ENCODE data around the gene DOLPP1.

The DOLPP1 gene

DNA sequence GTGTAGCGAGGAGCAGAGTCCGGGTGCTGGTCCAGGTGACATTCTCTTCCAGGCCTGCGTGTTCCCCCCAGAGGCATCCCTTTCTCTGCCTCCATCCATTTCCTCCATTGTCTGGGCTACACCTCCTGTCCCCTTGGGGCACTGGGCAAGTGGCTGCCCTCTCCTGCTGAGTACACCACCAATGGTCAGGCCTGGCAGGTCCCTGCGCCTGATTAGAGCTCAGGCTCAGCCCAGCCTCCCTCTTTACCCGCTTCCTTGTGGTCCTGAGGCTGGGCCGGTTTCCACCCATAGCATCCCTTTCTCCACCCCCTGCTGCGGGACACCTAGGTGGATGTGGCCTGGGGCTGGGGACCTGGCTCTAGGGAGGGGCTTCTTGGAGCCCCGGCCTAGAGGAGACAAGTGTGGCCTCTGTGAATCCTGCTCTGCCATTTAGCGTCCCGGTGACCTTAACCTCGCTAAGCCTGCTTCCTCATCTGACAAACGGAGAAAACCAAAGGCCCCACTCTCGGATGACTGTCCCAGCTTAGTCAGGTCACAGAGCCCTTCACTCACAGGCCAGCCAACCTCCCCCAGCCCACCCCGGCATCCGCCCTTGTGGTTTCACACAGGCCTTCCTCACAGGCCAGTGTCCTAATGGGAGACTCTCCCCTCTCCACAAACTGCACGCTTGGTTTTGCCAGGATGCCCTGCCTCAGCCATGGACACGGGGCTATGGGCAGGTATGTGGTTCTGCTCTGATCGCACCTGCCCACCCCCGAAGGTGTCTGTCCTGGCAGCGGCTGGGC is 12.9 kb downstream of the DOLPP1 start:
- TF ChIP-seq, protein P1, sequence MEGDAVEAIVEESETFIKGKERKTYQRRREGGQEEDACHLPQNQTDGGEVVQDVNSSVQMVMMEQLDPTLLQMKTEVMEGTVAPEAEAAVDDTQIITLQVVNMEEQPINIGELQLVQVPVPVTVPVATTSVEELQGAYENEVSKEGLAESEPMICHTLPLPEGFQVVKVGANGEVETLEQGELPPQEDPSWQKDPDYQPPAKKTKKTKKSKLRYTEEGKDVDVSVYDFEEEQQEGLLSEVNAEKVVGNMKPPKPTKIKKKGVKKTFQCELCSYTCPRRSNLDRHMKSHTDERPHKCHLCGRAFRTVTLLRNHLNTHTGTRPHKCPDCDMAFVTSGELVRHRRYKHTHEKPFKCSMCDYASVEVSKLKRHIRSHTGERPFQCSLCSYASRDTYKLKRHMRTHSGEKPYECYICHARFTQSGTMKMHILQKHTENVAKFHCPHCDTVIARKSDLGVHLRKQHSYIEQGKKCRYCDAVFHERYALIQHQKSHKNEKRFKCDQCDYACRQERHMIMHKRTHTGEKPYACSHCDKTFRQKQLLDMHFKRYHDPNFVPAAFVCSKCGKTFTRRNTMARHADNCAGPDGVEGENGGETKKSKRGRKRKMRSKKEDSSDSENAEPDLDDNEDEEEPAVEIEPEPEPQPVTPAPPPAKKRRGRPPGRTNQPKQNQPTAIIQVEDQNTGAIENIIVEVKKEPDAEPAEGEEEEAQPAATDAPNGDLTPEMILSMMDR (IDR thresholded peaks at IDR 0.05; ENCODE audit: low read length, missing control alignments), result no peak
- H3K4me3 ChIP-seq (replicated peaks; ENCODE audit: low read depth, low read length), result no peak overlapping the region
- DNase-seq (ENCODE audit: low read depth), result no peak

DNA sequence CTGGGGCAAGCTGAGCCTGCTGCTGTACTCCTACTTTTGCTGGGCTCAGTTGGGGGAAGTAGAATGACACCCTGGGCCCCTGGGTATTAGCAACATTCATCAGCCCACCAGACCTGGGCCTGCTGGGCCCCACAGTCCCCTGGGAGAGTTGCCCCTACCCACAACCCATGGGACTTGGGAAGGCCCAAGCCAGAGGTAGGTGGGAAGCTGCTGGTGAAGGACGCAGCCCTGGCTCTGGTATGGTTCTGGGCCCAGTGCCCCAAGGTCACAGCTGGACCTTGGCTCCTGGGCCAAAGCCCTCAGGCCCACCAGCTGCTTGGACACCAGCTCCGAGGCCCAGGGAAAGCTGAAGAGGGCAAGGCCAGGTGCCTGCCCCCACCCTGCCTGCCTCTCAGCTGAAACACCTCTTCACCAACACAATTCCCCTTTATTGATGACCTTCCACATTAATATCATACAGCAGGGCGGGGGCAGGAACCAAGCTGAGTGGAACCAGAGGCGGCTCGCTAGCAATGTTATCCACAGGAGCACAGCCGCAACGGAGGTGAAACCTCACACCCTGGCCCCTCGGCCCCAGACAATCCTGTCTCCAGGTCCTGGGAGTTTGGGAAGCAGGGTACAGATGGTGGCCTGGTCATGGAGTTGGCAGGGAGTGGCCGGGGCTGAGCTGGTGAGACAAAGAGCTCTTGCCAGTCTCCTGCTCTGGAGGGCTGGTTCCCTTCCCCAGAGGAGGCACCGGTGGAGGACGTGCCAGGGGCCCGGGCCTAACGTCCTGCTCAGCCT is 13.7 kb downstream of the DOLPP1 start:
- no peak for DNase-seq (ENCODE audit: low read depth)
- TF ChIP-seq, protein P1 (IDR thresholded peaks at IDR 0.05; ENCODE audit: low read length, missing control alignments), result no peak
- H3K4me3 ChIP-seq (replicated peaks; ENCODE audit: low read depth, low read length), result no peak overlapping the region

DNA sequence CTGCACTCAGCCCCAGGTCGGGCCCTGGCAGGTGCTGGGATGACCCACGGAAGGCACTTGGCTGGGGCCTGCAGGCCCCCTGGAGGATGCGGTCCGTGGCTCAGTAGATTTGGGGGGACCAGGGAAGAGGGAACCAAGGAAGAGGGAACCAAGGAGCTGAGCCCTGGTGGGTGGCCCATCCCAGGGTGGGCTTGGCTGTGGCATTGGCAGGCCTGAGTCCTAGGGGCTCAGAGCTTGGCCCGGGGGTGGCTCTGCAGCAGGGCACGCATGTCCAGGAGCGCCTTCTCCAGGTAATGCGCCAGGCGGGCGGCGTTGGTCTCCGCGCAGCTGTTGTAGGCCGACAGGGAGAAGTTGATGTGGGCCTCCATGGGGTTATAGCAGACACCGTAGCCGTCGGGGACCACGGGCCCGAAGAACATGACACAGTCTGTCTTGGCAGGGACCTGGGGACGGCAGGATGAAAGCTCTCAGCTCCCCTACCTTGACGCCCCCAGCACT is 14.3 kb downstream of the DOLPP1 start:
- no peak for DNase-seq (ENCODE audit: low read depth)

DNA sequence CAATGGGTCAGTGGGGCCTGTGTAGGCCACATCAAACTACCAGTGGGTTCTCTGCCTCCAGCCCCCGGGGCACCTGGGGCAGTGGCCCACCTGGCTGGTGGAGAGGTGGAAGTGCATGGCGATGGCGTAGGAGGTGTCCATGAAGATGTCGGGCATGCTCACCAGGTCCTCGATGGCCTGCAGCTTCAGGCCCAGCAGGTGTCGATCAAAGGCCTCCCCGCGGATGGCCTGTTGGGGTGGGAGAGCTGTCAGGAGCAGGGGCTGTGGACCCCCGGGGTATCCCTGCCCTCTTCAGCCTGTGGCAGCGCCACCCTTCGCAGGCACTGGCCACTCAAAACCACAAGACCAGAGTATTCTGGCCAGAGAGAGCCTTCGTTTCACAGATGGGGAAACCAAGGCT is 15.0 kb downstream of the DOLPP1 start:
- TF ChIP-seq, protein P1 (IDR thresholded peaks at IDR 0.05; ENCODE audit: low read length, missing control alignments), result no peak
- H3K4me3 ChIP-seq (replicated peaks; ENCODE audit: low read depth, low read length), result no peak overlapping the region
- no peak for DNase-seq (ENCODE audit: low read depth)

More for the DNA sequence above, 14.3 kb downstream of the DOLPP1 start:
- TF ChIP-seq, protein P1 (IDR thresholded peaks at IDR 0.05; ENCODE audit: low read length, missing control alignments), result no peak
- no peak overlapping the region for H3K4me3 ChIP-seq (replicated peaks; ENCODE audit: low read depth, low read length)

DNA sequence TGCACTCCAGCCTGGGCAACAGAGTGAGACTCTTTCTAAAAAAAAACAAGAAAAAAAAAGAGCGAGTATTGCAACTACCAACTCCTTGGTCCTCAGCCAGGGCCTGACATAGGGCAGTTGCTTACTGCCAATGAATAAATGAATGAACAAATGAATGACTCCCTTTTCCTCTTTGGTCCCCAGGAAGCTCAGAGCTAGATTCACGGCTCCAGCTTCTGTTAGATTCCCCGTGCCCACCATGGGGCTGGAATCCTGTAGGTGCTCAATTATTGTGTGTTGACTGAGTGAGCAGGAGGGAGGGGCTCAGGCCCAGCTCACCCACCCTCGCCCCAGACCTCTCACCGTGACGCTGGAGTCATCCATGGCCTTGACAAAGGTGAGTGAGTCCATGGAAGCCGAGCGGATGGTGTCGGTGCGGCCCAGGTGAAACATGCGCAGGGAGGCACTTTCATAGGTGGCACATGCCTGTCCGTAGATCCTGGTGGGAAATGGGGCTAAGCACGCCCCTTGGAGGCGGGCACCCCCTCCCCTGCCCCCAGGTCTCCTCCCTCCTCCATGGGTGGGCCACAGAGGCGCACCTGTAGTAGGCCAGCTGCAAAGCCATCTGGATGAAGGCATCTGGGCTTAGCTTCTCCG is 16.9 kb downstream of the DOLPP1 start:
- TF ChIP-seq, protein P1 (IDR thresholded peaks at IDR 0.05; ENCODE audit: low read length, missing control alignments), result no peak
- DNase-seq (ENCODE audit: low read depth), result no peak
- H3K4me3 ChIP-seq (replicated peaks; ENCODE audit: low read depth, low read length), result no peak overlapping the region

- no peak for DNase-seq (ENCODE audit: low read depth)
These were observed 17.4 kb downstream of the DOLPP1 start for GRCh38 chr9:129098328-129098727.

More at GRCh38 chr9:129098328-129098727, 17.4 kb downstream of the DOLPP1 start:
- no peak overlapping the region for H3K4me3 ChIP-seq (replicated peaks; ENCODE audit: low read depth, low read length)
- TF ChIP-seq, protein P1 (IDR thresholded peaks at IDR 0.05; ENCODE audit: low read length, missing control alignments), result no peak

Data from fibroblast of pulmonary artery (primary cell).